NCI-H748 (cell line): Measurements from ENCODE around the gene SRRM3.
"Not testable (repeated sequence)": the region's sequence is repeated elsewhere in the genome, so short reads cannot be mapped to it uniquely, and the experiment has no call there.

Source experiments
- DNase-seq: peaks from one replicate; lab custom pipeline; 2025; ENCODE audit not compliant: unreplicated experiment; lab: John Stamatoyannopoulos, UW

Gene SRRM3

DNA sequence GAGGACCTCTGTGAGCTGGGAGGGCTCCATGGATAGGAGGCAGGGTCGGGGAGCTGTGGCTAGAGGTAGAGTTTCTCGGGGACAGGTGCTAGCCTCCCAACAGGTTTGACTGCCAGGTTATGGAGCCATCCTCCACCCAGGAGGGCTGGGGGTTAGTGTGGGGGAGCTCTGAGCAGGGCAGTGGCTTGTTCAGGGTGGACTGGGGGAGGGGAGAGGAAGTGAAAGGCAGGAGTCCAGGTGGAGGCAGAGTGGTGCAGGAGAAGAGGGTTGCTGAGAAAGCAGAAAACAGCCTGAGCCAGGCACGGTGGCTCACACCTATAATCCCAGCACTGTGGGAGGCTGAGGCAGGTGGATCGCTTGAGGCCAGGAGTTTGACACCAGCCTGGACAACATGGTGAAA lies 60.2 kb downstream of the SRRM3 start:
- DNase-seq: no peak

DNA sequence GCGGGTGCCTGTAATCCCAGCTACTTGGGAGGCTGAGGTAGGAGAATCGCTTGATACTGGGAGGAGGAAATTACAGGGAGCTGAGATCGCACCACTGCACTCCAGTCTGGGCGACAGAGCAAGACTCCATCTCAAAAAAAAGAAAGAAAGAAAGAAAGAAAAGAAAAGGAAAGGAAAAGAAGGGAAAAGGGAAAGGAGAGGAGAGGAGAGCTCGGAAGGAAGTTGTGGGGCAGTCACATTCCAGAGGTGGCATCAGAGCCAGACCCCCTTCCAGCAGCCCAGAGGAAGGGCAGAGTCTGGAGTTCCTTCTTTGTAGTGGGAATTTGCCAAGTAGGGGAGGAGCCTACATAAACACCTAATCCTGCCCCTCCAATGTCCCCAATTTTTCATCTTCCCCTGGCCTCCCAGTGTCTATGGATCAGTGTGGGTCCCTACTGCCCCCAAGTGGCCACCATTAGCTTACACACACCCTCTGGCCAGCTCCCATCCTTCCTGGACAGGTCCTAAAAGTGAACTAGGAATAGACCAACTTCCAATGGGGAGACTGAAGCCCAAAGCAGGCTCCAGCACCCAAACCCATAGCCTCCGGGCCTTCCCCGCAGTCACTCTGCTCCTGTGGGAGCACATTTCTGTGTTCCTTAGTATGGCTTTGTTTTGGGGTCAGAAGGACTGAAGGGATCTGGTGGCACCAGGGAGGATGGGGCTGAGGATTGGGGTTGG lies 61.1 kb downstream of the SRRM3 start:
- peak; percentile 74 for DNase-seq

DNA sequence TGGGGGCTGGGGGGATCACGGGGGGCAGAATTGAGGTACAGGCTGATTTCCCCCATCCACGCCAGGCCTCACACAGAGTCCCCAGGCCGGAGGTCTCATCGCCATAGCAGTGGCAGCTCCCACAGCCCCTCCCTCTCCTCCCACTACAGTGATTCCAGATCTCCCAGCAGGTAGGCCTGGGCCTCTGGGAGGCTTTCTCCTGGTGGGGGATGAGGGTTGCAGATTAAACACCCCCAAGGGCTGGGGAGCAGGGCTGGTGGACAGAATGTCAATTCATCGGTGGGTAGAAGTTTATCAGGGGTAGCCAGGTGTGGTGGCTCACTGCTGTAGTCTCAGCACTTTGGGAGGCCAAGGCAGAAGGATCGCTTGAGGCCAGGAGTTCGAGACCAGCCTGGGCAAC lies 63.6 kb downstream of the SRRM3 start:
- no peak for DNase-seq

DNA sequence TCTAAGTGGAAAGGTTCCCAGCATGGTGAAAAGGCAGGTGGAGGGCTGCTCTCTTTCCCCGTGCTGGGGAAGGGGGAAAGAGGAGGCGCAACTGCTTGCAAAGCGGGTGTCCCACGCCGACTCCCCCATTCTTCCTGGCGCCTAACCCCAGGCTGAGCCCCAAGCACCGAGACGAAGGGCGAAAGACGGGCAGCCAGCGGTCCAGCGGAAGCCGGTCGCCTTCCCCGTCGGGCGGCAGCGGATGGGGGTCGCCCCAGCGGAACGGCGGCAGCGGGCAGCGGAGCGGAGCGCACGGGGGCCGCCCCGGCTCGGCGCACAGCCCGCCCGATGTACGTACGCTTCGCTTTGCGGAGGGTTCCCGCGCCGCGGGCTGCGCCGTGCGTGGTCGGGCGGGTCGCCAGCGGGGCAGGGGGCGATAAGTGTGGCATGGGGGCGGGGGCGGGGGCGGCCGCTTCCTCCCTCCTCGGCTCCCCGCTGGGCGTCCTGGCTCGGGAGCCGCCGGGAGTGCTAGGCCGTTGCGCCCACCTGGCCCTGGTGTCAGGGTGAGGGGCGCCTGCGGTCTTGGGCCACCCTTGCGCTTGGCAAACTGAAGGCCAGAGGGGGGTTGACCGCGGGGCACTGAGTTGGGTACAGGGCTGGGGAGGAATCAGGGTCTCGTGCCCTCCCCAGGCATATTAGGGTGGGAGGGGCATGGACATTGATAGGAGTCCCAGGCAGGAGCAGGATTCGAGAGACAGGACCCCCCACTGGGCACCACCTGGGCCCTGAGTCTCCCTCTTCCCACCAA lies 65.6 kb downstream of the SRRM3 start:
- DNase-seq: no peak

DNA sequence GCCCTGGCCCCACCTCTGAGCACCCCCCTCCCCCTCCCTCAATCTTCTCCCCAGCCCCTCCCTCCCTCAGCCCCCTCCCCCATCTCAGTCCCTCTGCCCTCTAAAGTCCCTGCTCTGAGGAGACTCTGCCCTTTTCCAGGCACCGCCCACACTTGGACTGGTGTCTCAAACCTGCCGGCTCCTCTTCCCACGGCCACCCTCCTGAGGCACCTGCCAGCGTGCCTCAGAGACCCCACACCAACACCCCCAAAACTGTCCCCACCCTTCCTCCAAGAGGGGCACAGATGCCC lies 66.1 kb downstream of the SRRM3 start:
- no peak for DNase-seq

DNA sequence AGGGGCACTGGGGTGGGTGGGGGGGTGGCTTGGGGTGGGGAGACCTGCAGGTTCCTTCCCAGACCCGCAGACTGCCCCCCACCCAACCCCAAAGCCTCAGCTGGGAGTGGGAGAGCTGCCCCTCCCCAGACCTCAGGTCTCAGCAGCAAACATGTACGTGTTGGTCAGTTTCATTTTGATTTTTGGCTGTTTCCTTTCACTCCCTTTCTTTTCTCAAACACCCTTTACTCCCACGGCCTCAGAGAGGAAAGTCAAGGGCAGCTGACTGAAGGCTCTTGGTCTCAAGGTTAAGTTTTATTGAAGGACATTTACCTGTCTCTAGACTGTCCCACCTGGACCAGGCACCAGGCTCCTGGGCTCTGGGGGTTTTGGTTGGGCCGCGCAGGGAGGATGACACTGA lies 66.7 kb downstream of the SRRM3 start:
- DNase-seq: no peak

DNA sequence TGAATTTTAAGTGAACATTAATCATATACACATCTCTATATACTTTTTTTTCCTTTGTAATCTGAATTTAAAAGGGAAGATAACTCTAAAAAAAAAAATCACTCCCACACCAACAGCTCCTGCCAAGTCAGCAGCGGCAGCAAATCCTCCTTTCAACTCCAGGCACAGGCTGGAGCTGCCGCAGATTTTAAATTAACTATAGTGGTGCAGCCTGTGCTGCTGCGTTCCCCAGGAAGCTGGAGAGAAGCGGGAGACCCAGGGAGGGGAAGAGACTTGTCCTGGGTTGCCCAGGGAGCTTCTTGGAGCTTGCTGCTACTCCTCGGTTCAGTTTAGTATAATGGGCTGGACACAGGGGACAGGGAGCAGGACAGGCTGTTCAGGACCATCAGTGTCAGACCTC lies 68.2 kb downstream of the SRRM3 start:
- no peak for DNase-seq

DNA sequence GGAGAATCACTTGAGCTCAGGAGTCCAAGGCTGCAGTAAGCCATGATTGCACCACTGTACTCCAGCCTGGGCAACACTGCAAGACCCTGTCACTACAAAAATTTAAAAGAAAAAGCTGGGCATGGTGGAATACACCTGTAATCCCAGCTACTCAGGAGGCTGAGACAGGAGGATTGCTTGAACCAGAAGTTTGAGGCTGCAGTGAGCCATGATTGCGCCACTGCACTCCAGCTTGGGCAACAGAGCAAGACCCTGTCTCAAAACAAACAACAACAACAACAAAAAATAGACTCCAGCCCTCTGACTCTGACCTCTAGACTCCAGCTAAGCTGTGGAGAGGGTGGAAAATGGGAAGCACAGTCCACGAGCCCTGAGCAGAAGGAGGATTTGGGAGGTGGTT lies 69.7 kb downstream of the SRRM3 start:
- DNase-seq: not testable (repeated sequence)

DNA sequence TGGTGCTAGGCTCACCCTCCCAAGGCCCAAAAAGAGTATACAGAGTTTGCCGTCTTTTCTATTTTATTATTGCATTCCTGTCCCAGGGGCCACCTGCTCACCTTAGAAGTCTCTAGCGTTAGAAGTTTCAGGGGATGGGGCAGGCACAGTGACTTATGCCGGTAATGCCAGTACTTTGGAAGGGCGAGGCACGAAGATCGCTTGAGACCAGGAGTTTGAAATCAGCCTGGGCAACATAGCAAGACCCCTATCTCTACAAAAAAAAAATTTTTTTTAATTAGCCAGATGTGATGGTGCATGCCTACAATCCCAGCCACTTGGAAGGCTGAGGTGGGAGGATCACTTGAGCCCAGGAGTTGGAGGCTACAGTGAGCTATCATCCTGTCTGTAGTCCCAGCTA lies 70.4 kb downstream of the SRRM3 start:
- no peak for DNase-seq

DNA sequence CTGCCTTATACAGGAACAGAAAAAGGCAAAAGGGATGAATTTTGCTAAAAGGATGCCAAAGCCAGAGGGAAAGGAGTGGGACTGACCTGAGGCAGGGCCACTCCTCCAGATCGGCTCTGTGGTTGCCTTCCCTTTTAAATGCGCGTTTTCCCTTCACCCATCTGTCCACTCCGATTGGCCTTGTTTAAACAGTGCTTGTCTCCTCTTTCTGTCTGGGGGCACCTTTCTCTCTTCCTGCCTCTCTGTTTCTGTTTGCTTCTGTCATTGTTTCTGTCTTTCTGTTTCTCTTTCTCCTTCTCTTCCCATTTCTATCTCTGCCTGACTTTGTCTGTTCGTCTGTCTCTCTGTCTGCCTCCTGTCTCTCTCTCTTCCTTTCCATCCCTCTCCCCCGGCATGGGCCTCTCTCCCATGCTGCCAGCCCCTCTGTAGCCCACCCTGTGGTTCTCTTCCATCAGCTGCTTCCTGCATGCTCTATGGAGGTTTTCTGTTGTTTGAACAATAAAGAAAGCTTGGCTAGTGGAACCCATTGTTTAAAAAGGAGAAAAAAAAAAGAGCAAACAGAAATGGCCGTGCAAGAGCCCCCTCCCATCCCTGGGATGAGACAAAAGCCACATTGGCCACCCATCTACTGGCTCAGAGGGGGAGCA lies 71.3 kb downstream of the SRRM3 start:
- peak; percentile 70 for DNase-seq

DNA sequence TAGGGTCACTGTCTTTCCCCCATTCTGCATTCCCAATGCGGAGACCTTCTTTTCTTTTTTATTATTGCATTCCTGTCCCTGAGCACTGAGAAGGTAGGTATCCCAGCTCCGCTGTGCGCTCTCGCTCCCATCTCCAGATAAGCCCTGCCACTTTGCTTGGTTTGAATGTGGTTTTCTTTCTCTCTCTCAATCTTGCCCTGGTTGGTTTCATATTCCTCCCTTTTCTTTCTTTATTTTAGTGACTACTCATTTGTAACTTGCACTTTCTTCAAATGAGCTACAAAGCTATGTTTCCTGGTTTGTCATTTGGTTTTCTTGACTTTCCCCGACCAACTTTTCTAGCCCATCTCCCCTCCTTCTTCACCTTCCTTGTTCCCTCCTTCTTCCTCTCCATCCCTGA lies 71.8 kb downstream of the SRRM3 start:
- no peak for DNase-seq

DNA sequence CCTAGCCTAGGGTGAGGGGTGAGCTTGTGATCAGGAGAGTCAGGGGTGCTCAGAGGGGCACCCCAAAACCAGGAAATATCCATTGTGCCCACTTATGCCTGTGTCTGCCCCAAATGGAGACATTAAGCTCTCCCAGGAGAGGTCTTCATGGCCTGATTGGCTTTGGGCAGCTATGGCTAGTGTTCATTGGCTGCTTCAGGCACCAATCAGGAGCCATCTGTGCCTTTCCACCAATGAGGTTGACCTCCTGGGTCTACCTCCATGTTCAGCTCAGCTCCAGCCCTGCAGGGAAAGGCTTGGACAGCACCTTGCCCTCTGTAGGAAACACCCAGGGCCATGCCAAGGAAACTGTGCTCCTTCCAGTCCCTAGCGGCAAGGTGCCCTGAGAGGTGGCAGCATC lies 76.8 kb downstream of the SRRM3 start:
- DNase-seq: peak; percentile 23

DNA sequence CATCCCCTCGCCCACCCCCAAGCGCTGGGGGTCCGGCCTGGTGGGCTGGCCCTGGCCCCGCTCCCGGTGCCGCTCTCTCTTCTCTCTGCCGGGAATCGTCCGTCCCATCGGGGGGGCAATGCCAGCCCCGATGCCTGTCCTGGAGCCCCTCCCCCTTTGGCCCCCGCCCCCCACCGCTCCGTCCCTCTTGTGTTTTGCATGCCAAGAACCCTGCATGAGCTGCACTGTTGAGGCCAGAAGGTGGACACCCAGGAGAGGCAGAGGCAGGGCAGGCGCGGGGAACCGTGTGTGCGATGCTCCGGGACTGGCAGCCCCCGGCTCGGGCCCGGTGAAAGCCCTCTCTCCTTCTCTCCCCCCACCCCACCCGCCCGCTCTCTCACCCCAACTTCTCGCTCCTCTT lies 78.7 kb downstream of the SRRM3 start:
- DNase-seq: no peak

DNA sequence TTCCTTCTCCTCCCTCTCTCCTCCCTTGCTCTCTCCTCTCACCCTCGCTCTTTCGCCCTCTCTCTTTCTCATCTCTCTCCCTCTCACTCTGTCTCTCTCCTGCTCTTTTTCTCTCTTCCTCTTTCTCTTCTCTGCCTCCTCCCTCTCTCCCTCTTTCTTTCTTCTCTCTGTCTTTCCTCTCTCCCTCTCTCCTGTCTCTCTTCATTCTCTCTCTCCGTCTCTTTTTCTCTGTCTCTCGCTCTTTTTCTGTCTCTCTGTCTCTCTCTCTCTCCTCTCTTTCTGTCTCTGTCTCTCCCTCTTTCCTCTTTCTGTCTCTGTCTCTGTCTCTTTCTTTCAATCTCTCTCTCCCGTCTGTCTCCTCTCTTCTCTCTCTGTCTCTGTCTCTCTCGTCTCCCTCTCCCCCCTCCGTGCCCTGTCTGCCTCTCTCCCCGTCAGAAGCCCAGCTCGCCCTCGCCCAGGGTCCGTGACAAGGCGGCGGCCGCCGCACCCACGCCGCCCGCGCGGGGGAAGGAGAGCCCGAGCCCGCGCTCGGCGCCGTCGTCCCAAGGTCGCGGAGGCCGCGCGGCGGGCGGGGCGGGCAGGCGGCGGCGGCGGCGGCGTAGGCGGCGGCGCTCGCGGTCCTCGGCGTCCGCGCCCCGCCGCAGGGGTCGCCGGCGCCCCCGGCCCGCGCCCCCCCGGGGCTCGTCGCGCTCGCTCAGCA lies 79.5 kb downstream of the SRRM3 start:
- DNase-seq: peak; percentile 22

DNA sequence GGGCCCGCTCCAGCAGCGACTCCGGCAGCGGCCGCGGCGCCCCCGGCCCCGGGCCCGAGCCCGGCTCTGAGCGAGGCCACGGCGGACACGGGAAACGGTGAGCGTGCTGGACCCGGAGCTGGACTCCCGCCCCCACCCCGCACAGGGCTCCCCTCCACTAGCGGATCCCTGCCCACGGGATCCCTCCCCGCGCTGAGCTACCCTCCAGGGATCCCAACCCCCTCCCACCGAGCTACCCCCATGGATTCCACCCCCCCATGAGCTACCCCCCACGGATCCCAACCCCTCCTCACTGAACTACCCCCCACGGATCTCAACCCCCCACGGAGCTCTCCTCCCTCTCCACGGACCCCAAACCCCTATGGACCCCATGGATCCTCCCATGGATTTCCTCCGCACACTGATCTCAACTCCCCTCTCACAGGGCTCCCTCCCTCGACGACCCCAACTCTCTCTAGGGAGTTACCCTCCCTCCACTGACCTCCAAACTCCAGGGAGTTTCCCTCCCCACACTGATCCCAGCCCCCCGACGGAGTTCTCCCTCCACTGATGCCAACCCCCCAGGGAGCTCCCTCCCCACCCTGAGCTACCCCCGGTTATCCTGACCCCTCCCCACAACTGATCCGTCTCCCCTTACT lies 80.1 kb downstream of the SRRM3 start:
- no peak for DNase-seq

DNA sequence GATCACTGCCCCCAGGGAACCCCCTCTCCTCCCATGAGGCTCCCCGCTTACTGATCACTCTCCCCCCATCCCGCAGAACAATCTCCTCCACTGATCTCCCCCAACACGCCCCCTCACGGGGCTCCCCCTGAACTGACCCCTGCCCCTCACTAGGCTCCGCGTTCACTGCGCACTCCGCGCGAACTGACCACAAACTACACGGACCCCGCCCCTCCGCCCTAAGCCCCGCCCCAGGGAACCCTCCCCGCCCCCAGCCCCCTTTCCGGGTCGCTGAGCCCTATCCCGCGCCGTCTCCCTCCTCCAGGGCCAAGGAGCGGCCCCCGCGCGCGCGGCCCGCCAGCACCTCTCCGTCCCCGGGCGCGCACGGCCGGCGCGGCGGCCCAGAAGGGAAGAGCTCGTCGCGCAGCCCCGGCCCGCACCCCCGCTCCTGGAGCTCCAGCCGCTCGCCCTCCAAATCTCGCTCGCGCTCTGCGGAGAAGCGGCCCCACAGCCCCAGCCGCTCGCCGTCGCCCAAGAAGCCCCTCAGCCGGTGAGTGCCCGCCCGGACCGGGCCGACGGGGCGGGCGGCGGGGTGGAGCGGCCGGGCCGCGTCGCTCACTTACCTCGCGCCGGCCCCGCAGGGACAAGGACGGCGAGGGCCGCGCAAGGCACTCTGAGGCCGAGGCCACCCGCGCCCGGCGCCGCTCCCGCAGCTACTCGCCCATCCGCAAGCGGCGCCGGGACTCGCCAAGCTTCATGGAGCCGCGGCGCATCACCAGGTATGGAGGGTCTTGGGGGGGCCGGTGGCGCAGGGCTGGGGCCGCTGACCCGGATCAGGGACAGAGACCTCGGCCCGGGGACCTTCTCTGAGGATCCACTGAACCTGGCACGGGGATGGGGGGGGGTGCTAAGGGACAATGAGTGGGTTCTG lies 80.9 kb downstream of the SRRM3 start:
- peak; percentile 58 for DNase-seq

DNA sequence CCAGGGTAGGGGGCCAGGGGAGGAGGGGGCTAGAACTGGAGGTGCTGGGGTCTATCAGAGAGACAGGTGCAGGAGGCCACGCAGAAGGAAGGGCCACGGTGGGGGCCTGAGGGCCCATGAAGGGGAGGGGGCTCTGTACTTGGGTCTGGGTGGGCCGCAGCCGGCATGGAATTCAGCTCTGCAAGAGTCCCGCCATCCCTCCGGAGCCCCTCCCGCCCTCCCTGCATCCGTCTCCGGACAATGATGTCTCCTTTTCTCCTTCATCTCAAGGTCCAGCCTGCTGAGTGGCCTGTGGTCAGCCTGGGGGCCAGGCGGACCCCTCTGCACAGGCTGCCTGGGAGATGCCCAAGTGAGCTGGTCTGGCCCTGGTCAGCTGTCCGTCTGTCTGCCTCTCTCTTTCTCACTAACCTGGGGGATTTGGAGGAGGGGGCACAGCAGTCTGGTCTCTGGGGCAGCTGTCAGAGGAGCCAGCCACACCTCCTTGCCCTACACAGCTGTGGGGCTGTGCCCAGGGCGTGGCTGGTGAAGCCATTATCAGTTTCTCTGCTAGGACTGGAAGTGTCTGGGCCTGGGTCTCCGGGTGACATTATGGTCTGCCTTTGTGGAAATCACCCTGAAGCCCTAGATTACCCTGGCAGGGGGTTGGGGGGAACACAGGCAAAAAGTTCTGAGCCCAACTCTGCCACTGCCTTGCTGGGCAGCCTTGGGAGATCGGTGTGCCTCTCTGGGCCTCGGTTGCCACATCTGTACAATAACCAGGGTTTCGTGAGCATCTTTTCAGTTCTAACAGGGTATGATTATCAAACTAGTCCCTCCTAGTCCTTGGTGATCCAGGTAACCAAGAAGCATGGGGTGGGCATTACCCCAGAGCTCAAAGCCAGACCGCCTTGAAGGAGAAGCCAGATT lies 81.8 kb downstream of the SRRM3 start:
- DNase-seq: no peak

DNA sequence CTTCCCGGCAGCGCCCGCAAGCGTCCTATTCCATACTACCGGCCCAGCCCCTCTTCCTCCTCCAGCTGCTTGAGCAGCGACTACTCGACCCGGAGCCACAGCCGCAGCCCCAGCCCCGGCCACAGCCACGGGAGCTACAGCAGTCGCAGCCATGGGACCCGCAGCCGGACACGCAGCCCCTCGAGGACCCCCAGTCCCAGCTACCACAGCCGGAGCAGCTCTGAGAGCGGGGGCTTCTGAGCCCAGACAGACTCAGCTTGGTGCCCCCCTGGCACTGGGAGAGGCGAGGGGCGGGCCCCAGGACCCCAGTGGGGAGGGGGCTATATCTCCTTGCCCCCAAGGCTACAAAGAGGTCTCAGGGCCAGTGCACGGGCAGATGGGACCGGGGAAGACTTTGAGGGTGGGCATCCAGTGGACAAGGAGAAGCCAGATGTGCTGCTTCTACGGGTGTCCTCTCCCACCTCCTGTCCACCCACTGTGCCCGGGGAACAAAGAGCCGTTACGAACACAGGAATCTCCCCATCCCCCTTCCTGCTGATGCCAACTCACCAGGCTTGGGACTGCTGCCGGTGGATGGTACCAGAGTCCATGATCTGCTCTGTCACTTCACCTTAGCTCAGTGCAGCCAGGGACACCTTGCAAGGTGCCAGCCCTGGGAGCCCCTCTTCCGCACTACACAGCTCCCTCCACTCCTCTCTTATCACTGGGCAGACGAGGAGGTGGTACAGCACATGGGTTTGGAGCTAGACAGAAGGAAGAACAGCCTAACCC lies 84.1 kb downstream of the SRRM3 start:
- DNase-seq: no peak
